Liver (tissue), 9 donors: ENCODE measurements around the gene RETN. TPM values are rescaled to one million over a fixed set of nuclear protein-coding genes. Genes with fewer than 3 reads are reported as not detected.

Source experiments
- DNase-seq: peaks from one replicate; pipeline ENCODE4 v3.0.0-alpha.2; 2017; ENCODE audit warnings: low spot score
- H3K27ac ChIP-seq, 2 donors: one replicate each; pipeline ENCODE4 v1.7.0; 2013; ENCODE audit warnings: inconsistent platforms in 2 of 2, low read length in 2 of 2, control low read depth in 1 of 2, low read depth in 1 of 2, mild to moderate bottlenecking in 1 of 2
- H3K27me3 ChIP-seq, 4 donors: one replicate each; pipeline versions ENCODE4 v1.6.1 to v1.7.0; 2013; ENCODE audit warnings: low read length in 3 of 4, inconsistent platforms in 1 of 4, mild to moderate bottlenecking in 1 of 4, moderate library complexity in 1 of 4; ENCODE audit not compliant: control insufficient read depth in 4 of 4, insufficient read depth in 4 of 4
- H3K36me3 ChIP-seq, 4 donors: one replicate each; pipeline versions ENCODE4 v1.6.1 to v1.7.0; 2013; ENCODE audit warnings: low read length in 3 of 4, mild to moderate bottlenecking in 3 of 4, low read depth in 1 of 4, moderate library complexity in 1 of 4; ENCODE audit not compliant: control insufficient read depth in 4 of 4, insufficient read depth in 3 of 4
- H3K4me1 ChIP-seq, 4 donors: one replicate each; pipeline versions ENCODE4 v1.6.1 to v1.7.0; 2013; ENCODE audit warnings: low read length in 3 of 4, mild to moderate bottlenecking in 3 of 4, moderate library complexity in 1 of 4; ENCODE audit not compliant: control insufficient read depth in 4 of 4, insufficient read depth in 4 of 4
- H3K4me3 ChIP-seq, 3 donors: one replicate each; pipeline versions ENCODE4 v1.6.1 to v1.7.0; 2013; ENCODE audit warnings: low read length in 3 of 3, control low read depth in 1 of 3, low read depth in 1 of 3, mild to moderate bottlenecking in 1 of 3
- H3K9ac ChIP-seq, 2 donors: one replicate each; pipeline ENCODE4 v1.7.0; 2013; ENCODE audit warnings: low read length in 2 of 2, mild to moderate bottlenecking in 2 of 2, moderate library complexity in 2 of 2, control low read depth in 1 of 2, low read depth in 1 of 2
- H3K9me3 ChIP-seq, 4 donors: one replicate each; pipeline versions ENCODE4 v1.6.1 to v1.7.0; 2013; ENCODE audit warnings: low read length in 3 of 4; ENCODE audit not compliant: control insufficient read depth in 4 of 4
- EGR1 ChIP-seq, 2 donors: IDR thresholded peaks; 2 replicates each; pipeline ENCODE4 v1.6.1; 2016 to 2018; ENCODE audit warnings: antibody characterized with exemption in 2 of 2, low read depth in 2 of 2
- HNF4A ChIP-seq, 2 donors: conservative IDR thresholded peaks; 2 replicates each; pipeline ENCODE4 v1.6.1; 2016; ENCODE audit warnings: antibody characterized with exemption in 2 of 2, mild to moderate bottlenecking in 2 of 2
- RAD21 ChIP-seq, 2 donors: IDR thresholded peaks; 2 replicates each; pipeline ENCODE4 v1.6.1; 2016; ENCODE audit warnings: antibody characterized with exemption in 2 of 2, mild to moderate bottlenecking in 2 of 2
- RXRA ChIP-seq, 2 donors: IDR thresholded peaks; 2 replicates each; pipeline ENCODE4 v1.6.1; 2017 to 2018; ENCODE audit warnings: antibody characterized with exemption in 2 of 2, mild to moderate bottlenecking in 1 of 2
- SP1 ChIP-seq: IDR thresholded peaks from 2 replicates; pipeline ENCODE4 v1.6.1; 2018; ENCODE audit warnings: antibody characterized with exemption, mild to moderate bottlenecking
- TAF1 ChIP-seq: conservative IDR thresholded peaks from 2 replicates; pipeline ENCODE4 v1.6.1; 2016; ENCODE audit warnings: antibody characterized with exemption, mild to moderate bottlenecking
- YY1 ChIP-seq: IDR thresholded peaks from 2 replicates; pipeline ENCODE4 v1.6.1; 2016; ENCODE audit warnings: antibody characterized with exemption, mild to moderate bottlenecking
- WGBS: extraction: QIAGEN DNeasy Blood & Tissue Kit; methylation state at CpG from one replicate; pipeline ENCODE4 v1.1.7; 2013; 5-methylcytosine and 5-hydroxymethylcytosine counted together
- polyA plus RNA-seq, 2 donors: library from polyadenylated mRNA; stranded (reverse) in 1 of 2; unstranded in 1 of 2; fragments of 200-250 nt in 1 of 2; fragments of >200 nt in 1 of 2; fragmentation: Nextera tagmentation in 1 of 2; extraction: Ambion mirVana in 1 of 2; gene quantifications; one replicate each; pipeline versions ENCODE4 v1.2.1 to v1.2.3, GENCODE V29; 2013 to 2015
- total RNA-seq, 2 donors: library from RNA; depleted of rRNA; stranded (reverse); fragments of >200 nt; gene quantifications; one replicate each; pipeline ENCODE4 v1.2.3, GENCODE V29; 2014
- TF ChIP-seq, protein P1 (sequence below): IDR thresholded peaks from 2 replicates; pipeline ENCODE4 v1.6.1; 2016; ENCODE audit warnings: antibody characterized with exemption
- TF ChIP-seq, protein P2 (sequence below): fragments of 150-350 bp; IDR thresholded peaks from 2 replicates; pipeline ENCODE4 v1.5.1; 2017; ENCODE audit warnings: improper control_type of control experiment, low read depth, low read length; ENCODE audit not compliant: missing input control
- TF ChIP-seq, protein P3 (sequence below): IDR thresholded peaks from 2 replicates; pipeline ENCODE4 v1.6.1; 2016; ENCODE audit warnings: antibody characterized with exemption
- donor health status: healthy.
- donor health status: healthy.
- donor health status: healthy.
- donor health status: healthy.
- donor health status: healthy.

Gene RETN
- total and polyA plus RNA-seq, 4 donors = 1.9 to 11.5 TPM; not detected in 2

DNA sequence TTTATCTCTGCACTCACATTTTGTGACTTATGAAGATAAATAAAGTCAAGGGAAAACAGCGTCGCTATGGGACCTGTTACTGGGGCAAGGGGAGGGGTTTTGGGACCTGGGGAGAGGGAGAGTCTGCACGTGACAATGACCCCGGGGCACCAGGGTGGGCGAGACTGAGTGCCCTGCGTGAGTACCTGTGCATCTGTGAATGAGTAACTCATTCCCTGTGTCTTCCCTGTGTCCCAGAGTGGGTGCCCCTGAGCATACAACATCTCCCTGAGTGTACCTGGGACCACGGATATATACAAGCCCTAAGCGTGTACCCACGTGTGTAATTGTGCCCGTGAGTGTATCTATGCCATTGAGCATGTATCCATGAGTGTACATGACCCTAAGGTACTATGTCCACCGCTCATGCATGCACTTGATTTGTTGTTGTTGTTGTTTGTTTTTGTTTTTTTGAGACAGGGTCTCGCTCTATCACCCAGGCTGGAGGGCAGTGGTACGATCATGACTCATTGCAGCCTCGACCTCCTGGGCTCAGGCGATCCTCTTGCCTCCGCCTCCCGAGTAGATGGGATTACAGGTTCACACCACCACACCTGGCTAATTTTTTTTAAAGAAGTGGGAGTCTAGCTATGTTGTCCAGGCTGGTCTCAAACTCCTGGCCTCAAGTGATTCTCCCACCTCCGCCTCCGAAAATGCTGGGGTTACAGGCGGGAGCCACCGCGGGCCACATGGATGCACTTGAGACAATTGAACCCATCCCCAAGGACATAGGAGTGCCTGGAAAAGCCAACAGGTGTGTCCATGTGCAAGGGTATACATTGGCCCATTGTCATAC lies 11.1 kb downstream of the RETN start:
- Histone ChIP-seq H3K36me3 (peaks cover 0 to 6% (median 0%) of the 10 kb centered on the region in 4 donors), H3K9ac (peak overlapping the region in 1 of 2 donors; percentile 92), H3K9me3 (no peaks in the 10 kb centered on the region), H3K4me1 (peaks cover 0 to 25% (median 13%) of the 10 kb centered on the region in 4 donors), H3K4me3 (peak overlapping the region; percentile 1 to 97 (median 80)), H3K27me3 (no peaks in the 10 kb centered on the region), H3K27ac (no peak overlapping the region)
- WGBS = 34% methylated on average over 22 of the region's 22 CpGs
- TF ChIP-seq HNF4A (conservative IDR thresholded peaks at IDR 0.05) (no peak), RAD21 (IDR thresholded peaks at IDR 0.05) (no peak), RXRA (IDR thresholded peaks at IDR 0.05) (no peak)
- TF ChIP-seq, protein P1, sequence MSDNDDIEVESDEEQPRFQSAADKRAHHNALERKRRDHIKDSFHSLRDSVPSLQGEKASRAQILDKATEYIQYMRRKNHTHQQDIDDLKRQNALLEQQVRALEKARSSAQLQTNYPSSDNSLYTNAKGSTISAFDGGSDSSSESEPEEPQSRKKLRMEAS = no peak
- no peak for DNase-seq

DNA sequence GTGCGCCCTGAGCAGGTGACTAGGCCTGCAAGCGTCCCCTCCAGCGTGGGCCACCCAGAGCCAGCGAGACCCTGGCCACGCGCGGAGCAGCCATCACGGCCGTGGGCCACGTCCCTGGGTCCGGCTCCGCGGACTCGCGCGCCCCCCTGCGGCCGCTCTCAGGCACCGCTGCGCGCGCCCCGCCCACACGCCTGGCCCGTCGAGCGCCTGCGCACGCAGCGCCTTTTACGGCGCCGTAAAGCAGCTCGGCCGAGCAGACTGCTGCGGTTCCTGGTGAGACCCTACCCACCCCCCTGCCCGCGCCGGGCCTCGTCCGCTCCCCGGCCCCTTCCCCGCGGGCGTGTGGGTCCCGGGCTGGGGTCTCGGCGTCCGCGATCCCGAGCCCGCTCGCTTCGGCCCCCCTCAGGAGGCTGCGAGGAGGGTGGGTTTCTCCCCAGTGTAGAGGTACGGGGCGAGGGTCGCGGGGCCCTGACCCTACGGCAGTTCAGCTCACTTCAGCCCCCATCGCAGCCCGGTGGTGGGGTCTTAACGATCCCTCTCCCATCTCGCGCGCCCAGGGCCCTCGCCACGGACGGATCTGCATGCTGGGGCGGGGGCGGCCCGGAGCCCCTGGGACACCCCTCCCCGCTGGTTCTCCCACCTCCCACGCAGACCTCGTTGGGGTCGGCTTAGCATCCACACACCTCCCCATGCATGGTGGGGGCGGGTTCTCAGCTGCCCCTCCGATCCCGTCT lies 11.9 kb downstream of the RETN start, which contains the start of gene TRAPPC5:
Gene TRAPPC5 (plus strand): TSS at position 228 of the 734 bp plus-strand sequence. CDS start 1,421 bp downstream, outside the sequence.
- WGBS = under 1% methylated on average over 79 of the region's 79 CpGs
- Histone ChIP-seq H3K4me3 (peak within 1 kb of the TSS; percentile 80 to 97 (median 93)), H3K9ac (peak within 1 kb of the TSS; percentile 45 to 92), H3K27ac (peak within 1 kb of the TSS; percentile 84 to 91), H3K27me3 (no peaks in the 10 kb centered on the region), H3K36me3 (peaks cover 0 to 6% (median 0%) of the 10 kb centered on the region in 4 donors), H3K9me3 (no peaks in the 10 kb centered on the region), H3K4me1 (peaks cover 0 to 25% (median 13%) of the 10 kb centered on the region in 4 donors)
- TF ChIP-seq, protein P2, sequence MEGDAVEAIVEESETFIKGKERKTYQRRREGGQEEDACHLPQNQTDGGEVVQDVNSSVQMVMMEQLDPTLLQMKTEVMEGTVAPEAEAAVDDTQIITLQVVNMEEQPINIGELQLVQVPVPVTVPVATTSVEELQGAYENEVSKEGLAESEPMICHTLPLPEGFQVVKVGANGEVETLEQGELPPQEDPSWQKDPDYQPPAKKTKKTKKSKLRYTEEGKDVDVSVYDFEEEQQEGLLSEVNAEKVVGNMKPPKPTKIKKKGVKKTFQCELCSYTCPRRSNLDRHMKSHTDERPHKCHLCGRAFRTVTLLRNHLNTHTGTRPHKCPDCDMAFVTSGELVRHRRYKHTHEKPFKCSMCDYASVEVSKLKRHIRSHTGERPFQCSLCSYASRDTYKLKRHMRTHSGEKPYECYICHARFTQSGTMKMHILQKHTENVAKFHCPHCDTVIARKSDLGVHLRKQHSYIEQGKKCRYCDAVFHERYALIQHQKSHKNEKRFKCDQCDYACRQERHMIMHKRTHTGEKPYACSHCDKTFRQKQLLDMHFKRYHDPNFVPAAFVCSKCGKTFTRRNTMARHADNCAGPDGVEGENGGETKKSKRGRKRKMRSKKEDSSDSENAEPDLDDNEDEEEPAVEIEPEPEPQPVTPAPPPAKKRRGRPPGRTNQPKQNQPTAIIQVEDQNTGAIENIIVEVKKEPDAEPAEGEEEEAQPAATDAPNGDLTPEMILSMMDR = peak; percentile 97
- TF ChIP-seq RAD21 (IDR thresholded peaks at IDR 0.05) = peak; percentile 60 to 71
- TF ChIP-seq, protein P3, sequence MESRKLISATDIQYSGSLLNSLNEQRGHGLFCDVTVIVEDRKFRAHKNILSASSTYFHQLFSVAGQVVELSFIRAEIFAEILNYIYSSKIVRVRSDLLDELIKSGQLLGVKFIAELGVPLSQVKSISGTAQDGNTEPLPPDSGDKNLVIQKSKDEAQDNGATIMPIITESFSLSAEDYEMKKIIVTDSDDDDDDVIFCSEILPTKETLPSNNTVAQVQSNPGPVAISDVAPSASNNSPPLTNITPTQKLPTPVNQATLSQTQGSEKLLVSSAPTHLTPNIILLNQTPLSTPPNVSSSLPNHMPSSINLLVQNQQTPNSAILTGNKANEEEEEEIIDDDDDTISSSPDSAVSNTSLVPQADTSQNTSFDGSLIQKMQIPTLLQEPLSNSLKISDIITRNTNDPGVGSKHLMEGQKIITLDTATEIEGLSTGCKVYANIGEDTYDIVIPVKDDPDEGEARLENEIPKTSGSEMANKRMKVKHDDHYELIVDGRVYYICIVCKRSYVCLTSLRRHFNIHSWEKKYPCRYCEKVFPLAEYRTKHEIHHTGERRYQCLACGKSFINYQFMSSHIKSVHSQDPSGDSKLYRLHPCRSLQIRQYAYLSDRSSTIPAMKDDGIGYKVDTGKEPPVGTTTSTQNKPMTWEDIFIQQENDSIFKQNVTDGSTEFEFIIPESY = no peak
- peak; percentile 91 for DNase-seq

DNA sequence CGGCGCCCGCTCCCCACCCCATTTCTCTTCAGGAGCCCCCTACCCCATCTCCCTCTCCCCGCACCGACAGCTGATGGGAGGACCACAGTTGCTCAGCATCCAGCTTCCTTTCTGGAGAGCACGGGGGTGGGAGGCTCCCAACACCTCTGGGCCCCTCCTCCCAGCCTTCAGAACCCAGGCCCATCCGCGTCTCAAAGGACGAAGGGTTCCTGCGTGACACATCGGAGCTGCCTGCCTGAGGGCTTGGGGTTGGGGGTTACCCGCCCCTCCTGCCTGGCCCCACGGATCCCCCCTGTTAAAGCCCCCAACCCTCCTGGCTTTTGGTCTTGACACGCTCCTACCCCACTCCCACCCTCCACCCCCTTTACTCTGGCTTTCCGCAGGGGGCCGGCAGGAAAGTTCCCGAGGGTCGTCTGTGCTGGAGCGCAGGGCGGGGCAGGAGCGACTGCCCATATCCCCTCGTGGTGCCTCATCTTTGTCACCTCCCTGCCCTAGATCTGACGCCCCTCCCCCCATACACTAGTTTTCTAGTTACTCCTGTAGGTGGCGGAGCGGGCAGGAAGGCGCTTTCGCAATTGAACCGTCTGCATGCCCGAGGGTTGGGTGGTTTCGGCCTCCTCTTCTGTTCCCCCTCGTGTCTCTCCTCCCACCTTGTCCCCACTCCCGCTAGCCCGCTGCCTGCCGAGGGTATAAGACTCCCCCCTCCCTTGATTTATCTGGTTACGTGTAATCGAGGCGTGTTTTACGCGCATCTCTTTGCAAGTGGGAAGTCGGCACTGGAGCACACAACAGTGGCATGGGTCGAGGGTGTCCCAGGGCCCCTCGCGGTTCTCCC lies 12.7 kb downstream of the RETN start:
- H3K9me3 ChIP-seq = no peaks in the 10 kb centered on the region
- H3K4me1 ChIP-seq = peaks cover 0 to 25% (median 13%) of the 10 kb centered on the region in 4 donors
- H3K9ac ChIP-seq = peak overlapping the region; percentile 45 to 92
- peak overlapping the region; percentile 80 to 97 (median 93) for H3K4me3 ChIP-seq
- H3K36me3 ChIP-seq = peaks cover 0 to 6% (median 0%) of the 10 kb centered on the region in 4 donors
- 14% methylated on average over 43 of the region's 43 CpGs for WGBS
- H3K27me3 ChIP-seq = no peaks in the 10 kb centered on the region
- H3K27ac ChIP-seq = peak overlapping the region; percentile 84 to 91
- no peak for TF ChIP-seq YY1
- TF ChIP-seq, protein P2 = peak; percentile 49
- TF ChIP-seq SP1 = peak; percentile 27
- no peak for TF ChIP-seq TAF1
- no peak for TF ChIP-seq EGR1 (IDR thresholded peaks at IDR 0.05; ENCODE audit: low read depth in 2 of 2)
- peak in 1 of 2 donors; percentile 29 for TF ChIP-seq RXRA (IDR thresholded peaks at IDR 0.05)
- TF ChIP-seq, protein P3 = no peak
- TF ChIP-seq RAD21 (IDR thresholded peaks at IDR 0.05) = peak; percentile 69 to 81
- peak; percentile 71 for DNase-seq
